ENCODE results near the gene NAA50. TPM values are rescaled to one million over a fixed set of nuclear protein-coding genes. Genes with fewer than 3 reads are reported as not detected.

The NAA50 gene
- total and polyA plus RNA-seq, 2 experiments from 2014 or later, result 103 to 260 TPM

GRCh38 chr3:113684271-113684819, 61.7 kb downstream of the NAA50 start:
- Histone ChIP-seq H3K36me3 (ENCODE audit: insufficient read depth) (no peaks in the 10 kb centered on the region), H3F3A (replicated peaks; ENCODE audit: low read depth) (no peaks in the 10 kb centered on the region), H3K27ac (ENCODE audit: low read depth) (no peak overlapping the region), H2AFZ (no peak overlapping the region), H3K27me3 (ENCODE audit: insufficient read depth) (no peaks in the 10 kb centered on the region), H4K20me1 (replicated peaks; ENCODE audit: insufficient read depth) (no peaks in the 10 kb centered on the region), H3K79me2 (replicated peaks; ENCODE audit: insufficient read depth) (peaks cover 19% of the 10 kb centered on the region), H3K9me2 (ENCODE audit: insufficient read depth) (peaks cover 7% of the 10 kb centered on the region; the same call in 1 of the 2 replicates), H3K4me3 (no peak overlapping the region), H3K4me1 (ENCODE audit: insufficient read depth) (peaks cover 14% of the 10 kb centered on the region), H3K4me2 (no peak overlapping the region)
- Mint-ChIP-seq H3K27ac (no peak overlapping the region), H3K36me3 (ENCODE audit: low read depth) (peaks cover 35% of the 10 kb centered on the region; the same call in 2 of the 3 replicates), H3K4me3 (no peak overlapping the region), H3K27me3 (ENCODE audit: insufficient read depth, low read depth, poor library complexity) (no peaks in the 10 kb centered on the region), H3K9me3 (peaks cover 3% of the 10 kb centered on the region; the same call in 2 of the 3 replicates), H3K4me1 (peaks cover 20% of the 10 kb centered on the region)
- no peak for DNase-seq (ENCODE audit: low spot score)
- ATAC-seq, result no peak
- no peak for TF ChIP-seq POLR2AphosphoS5 (IDR thresholded peaks at IDR 0.05; ENCODE audit: low read depth)
- TF ChIP-seq EZH2phosphoT487 (IDR thresholded peaks at IDR 0.05; ENCODE audit: unreplicated experiment), result no peak
- TF ChIP-seq STAT1 (IDR thresholded peaks at IDR 0.05; ENCODE audit: unreplicated experiment), result no peak
- no peak for TF ChIP-seq JUNB (IDR thresholded peaks at IDR 0.05; ENCODE audit: unreplicated experiment)
- no peak for TF ChIP-seq ZNF462 (CRISPR knock-in tag; IDR thresholded peaks at IDR 0.05)
- TF ChIP-seq, protein P1, sequence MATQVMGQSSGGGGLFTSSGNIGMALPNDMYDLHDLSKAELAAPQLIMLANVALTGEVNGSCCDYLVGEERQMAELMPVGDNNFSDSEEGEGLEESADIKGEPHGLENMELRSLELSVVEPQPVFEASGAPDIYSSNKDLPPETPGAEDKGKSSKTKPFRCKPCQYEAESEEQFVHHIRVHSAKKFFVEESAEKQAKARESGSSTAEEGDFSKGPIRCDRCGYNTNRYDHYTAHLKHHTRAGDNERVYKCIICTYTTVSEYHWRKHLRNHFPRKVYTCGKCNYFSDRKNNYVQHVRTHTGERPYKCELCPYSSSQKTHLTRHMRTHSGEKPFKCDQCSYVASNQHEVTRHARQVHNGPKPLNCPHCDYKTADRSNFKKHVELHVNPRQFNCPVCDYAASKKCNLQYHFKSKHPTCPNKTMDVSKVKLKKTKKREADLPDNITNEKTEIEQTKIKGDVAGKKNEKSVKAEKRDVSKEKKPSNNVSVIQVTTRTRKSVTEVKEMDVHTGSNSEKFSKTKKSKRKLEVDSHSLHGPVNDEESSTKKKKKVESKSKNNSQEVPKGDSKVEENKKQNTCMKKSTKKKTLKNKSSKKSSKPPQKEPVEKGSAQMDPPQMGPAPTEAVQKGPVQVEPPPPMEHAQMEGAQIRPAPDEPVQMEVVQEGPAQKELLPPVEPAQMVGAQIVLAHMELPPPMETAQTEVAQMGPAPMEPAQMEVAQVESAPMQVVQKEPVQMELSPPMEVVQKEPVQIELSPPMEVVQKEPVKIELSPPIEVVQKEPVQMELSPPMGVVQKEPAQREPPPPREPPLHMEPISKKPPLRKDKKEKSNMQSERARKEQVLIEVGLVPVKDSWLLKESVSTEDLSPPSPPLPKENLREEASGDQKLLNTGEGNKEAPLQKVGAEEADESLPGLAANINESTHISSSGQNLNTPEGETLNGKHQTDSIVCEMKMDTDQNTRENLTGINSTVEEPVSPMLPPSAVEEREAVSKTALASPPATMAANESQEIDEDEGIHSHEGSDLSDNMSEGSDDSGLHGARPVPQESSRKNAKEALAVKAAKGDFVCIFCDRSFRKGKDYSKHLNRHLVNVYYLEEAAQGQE (IDR thresholded peaks at IDR 0.05; ENCODE audit: unreplicated experiment), result no peak
- no peak for TF ChIP-seq CREB1 (CRISPR knock-in tag; IDR thresholded peaks at IDR 0.05; ENCODE audit: low read depth)
- TF ChIP-seq ZNF331 (CRISPR knock-in tag; IDR thresholded peaks at IDR 0.05; ENCODE audit: low read depth), result no peak
- no peak for TF ChIP-seq ZNF114 (CRISPR knock-in tag; IDR thresholded peaks at IDR 0.05)
- no peak for TF ChIP-seq CTCF (conservative IDR thresholded peaks at IDR 0.05; ENCODE audit: low read depth in 2 of 2)
- TF ChIP-seq, protein P2, sequence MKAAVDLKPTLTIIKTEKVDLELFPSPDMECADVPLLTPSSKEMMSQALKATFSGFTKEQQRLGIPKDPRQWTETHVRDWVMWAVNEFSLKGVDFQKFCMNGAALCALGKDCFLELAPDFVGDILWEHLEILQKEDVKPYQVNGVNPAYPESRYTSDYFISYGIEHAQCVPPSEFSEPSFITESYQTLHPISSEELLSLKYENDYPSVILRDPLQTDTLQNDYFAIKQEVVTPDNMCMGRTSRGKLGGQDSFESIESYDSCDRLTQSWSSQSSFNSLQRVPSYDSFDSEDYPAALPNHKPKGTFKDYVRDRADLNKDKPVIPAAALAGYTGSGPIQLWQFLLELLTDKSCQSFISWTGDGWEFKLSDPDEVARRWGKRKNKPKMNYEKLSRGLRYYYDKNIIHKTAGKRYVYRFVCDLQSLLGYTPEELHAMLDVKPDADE (IDR thresholded peaks at IDR 0.05), result no peak
- no peak for TF ChIP-seq NANOG (IDR thresholded peaks at IDR 0.05; ENCODE audit: borderline replicate concordance)
- no peak for TF ChIP-seq EZH2 (IDR thresholded peaks at IDR 0.05; ENCODE audit: low read depth, unreplicated experiment)

Data from GM23338 (cell line).